Left forelimb (tissue), 1 donor: ENCODE measurements around the gene KNSTRN.

Experiments used
- DNase-seq: peaks from one replicate; pipeline ENCODE4 v3.0.0-alpha.2; 2018; ENCODE audit warnings: low spot score

KNSTRN gene

GRCh38 chr15:40365624-40366456 lies 16.7 kb upstream of the KNSTRN start:
- no peak for DNase-seq

- peak; percentile 64 for DNase-seq
Observed at GRCh38 chr15:40366457-40367370, 15.8 kb upstream of the KNSTRN start.

GRCh38 chr15:40367371-40367685 lies 15.2 kb upstream of the KNSTRN start:
- DNase-seq: peak; percentile 51

GRCh38 chr15:40367686-40368611 lies 14.6 kb upstream of the KNSTRN start:
- DNase-seq: peak; percentile 85

- DNase-seq: peak; percentile 53
Observed at GRCh38 chr15:40368719-40369473, 13.6 kb upstream of the KNSTRN start.

- DNase-seq: no peak
Observed at GRCh38 chr15:40369474-40369869, 13.0 kb upstream of the KNSTRN start.

- peak; percentile 46 for DNase-seq
Observed at GRCh38 chr15:40369971-40370370, 12.6 kb upstream of the KNSTRN start.

- no peak for DNase-seq
Observed at GRCh38 chr15:40372981-40373380, 9.5 kb upstream of the KNSTRN start.

GRCh38 chr15:40377606-40378005 lies 4.9 kb upstream of the KNSTRN start:
- no peak for DNase-seq

- no peak for DNase-seq
Observed at GRCh38 chr15:40379374-40379773, 3.1 kb upstream of the KNSTRN start.

GRCh38 chr15:40379853-40380252 lies 2.7 kb upstream of the KNSTRN start:
- DNase-seq: no peak

GRCh38 chr15:40380636-40381035 lies 1.9 kb upstream of the KNSTRN start:
- DNase-seq: no peak

GRCh38 chr15:40381818-40382529 lies 547 bp upstream of the KNSTRN start:
- DNase-seq: no peak

GRCh38 chr15:40386480-40386879 lies 4.0 kb downstream of the KNSTRN start:
- no peak for DNase-seq

GRCh38 chr15:40388941-40389823 lies 6.7 kb downstream of the KNSTRN start:
- DNase-seq: no peak

- DNase-seq: no peak
Observed at GRCh38 chr15:40389824-40390595, 7.5 kb downstream of the KNSTRN start.

GRCh38 chr15:40392986-40393948 lies 10.7 kb downstream of the KNSTRN start:
- no peak for DNase-seq
